Measurements from ENCODE around the gene CNTNAP5. TPM values are rescaled to one million over a fixed set of nuclear protein-coding genes. Genes with fewer than 3 reads are reported as not detected.

CNTNAP5 gene
- total and polyA plus RNA-seq, 2 donors (not counting 1 experiment from before 2014, with no cell fraction given): not detected

- intact Hi-C loops (cut with micrococcal nuclease): no loop called here
- H3K27me3 ChIP-seq (replicated peaks in 1 of 4; ENCODE audit: control extremely low read depth in 1 of 4, control insufficient read depth in 3 of 4, insufficient read depth in 4 of 4, low read length in 3 of 4): no peaks in the 10 kb centered on the region
- H3K36me3 ChIP-seq (replicated peaks in 1 of 2; ENCODE audit: control extremely low read depth in 1 of 2, control insufficient read depth in 1 of 2, extremely low read depth in 1 of 2, insufficient read depth in 2 of 2, low read length in 1 of 2): no peaks in the 10 kb centered on the region
- no peaks in the 10 kb centered on the region for H3K27me3 Mint-ChIP-seq
- TF ChIP-seq EZH2 (IDR thresholded peaks at IDR 0.05; ENCODE audit: borderline replicate concordance, insufficient read depth, low read depth, low read length, poor library complexity, severe bottlenecking): no peak
- TF ChIP-seq CTCF (IDR thresholded peaks at IDR 0.05): no peak
- no peaks in the 10 kb centered on the region for H3K9me3 ChIP-seq (ENCODE audit: control extremely low read depth in 1 of 3, control insufficient read depth in 2 of 3, insufficient read depth in 1 of 3, low read length in 2 of 3)
- H3K27ac Mint-ChIP-seq: no peak overlapping the region
- no peak overlapping the region for H2AFZ ChIP-seq (ENCODE audit: insufficient read depth, low read depth, low read length, poor library complexity, severe bottlenecking)
- H3K4me3 ChIP-seq (ENCODE audit: control extremely low read depth in 1 of 5, extremely low read depth in 1 of 5, insufficient read depth in 1 of 5, low read depth in 2 of 5, low read length in 4 of 5): no peak overlapping the region
- H3K4me3 Mint-ChIP-seq: no peak overlapping the region
- no peak overlapping the region for H3K27ac ChIP-seq (ENCODE audit: low read length in 2 of 2)
- H3K4me2 ChIP-seq (replicated peaks; ENCODE audit: low read depth, low read length, poor library complexity, severe bottlenecking): no peak overlapping the region
- H3K79me2 ChIP-seq (ENCODE audit: control insufficient read depth, insufficient read depth, low read length): no peaks in the 10 kb centered on the region
- no peaks in the 10 kb centered on the region for H3K4me1 ChIP-seq (ENCODE audit: control insufficient read depth in 2 of 2, insufficient read depth in 2 of 2, low read length in 2 of 2)
- no peak for DNase-seq
- no peaks in the 10 kb centered on the region for H3K4me1 Mint-ChIP-seq
- WGBS (ENCODE audit: insufficient coverage): no CpG with 5 or more reads among the region's 1 CpG
- ChIA-PET POLR2A (no interaction called here), CTCF (interaction anchor here (1.1 kb wide), 1 partner anchor 12 kb away, joined by 4 read pairs; no protein-coding TSS in a partner anchor)
- no peaks in the 10 kb centered on the region for H3K9me3 Mint-ChIP-seq (ENCODE audit: insufficient read depth)
- no peaks in the 10 kb centered on the region for H4K20me1 ChIP-seq (ENCODE audit: control insufficient read depth, insufficient read depth, low read length, poor library complexity, severe bottlenecking)
- ATAC-seq (ENCODE audit: low read depth): no peak
- no peak overlapping the region for H3K9ac ChIP-seq (ENCODE audit: low read length)
These were observed 849.6 kb downstream of the CNTNAP5 start for GRCh38 chr2:124874676-124875075.

GRCh38 chr2:124875627-124876244, 850.6 kb downstream of the CNTNAP5 start:
- no peak overlapping the region for H3K4me3 Mint-ChIP-seq
- Histone ChIP-seq H3K27me3 (replicated peaks in 1 of 4; ENCODE audit: control extremely low read depth in 1 of 4, control insufficient read depth in 3 of 4, insufficient read depth in 4 of 4, low read length in 3 of 4) (no peaks in the 10 kb centered on the region), H3K4me1 (ENCODE audit: control insufficient read depth in 2 of 2, insufficient read depth in 2 of 2, low read length in 2 of 2) (no peaks in the 10 kb centered on the region), H2AFZ (ENCODE audit: insufficient read depth, low read depth, low read length, poor library complexity, severe bottlenecking) (no peak overlapping the region), H3K4me3 (ENCODE audit: control extremely low read depth in 1 of 5, extremely low read depth in 1 of 5, insufficient read depth in 1 of 5, low read depth in 2 of 5, low read length in 4 of 5) (no peak overlapping the region), H3K9ac (ENCODE audit: low read length) (no peak overlapping the region), H3K36me3 (replicated peaks in 1 of 2; ENCODE audit: control extremely low read depth in 1 of 2, control insufficient read depth in 1 of 2, extremely low read depth in 1 of 2, insufficient read depth in 2 of 2, low read length in 1 of 2) (no peaks in the 10 kb centered on the region), H3K9me3 (ENCODE audit: control extremely low read depth in 1 of 3, control insufficient read depth in 2 of 3, insufficient read depth in 1 of 3, low read length in 2 of 3) (no peaks in the 10 kb centered on the region), H4K20me1 (ENCODE audit: control insufficient read depth, insufficient read depth, low read length, poor library complexity, severe bottlenecking) (no peaks in the 10 kb centered on the region), H3K79me2 (ENCODE audit: control insufficient read depth, insufficient read depth, low read length) (no peaks in the 10 kb centered on the region), H3K27ac (ENCODE audit: low read length in 2 of 2) (no peak overlapping the region), H3K4me2 (replicated peaks; ENCODE audit: low read depth, low read length, poor library complexity, severe bottlenecking) (no peak overlapping the region)
- ATAC-seq (ENCODE audit: low read depth) (no peak), DNase-seq (no peak)
- no peak overlapping the region for H3K27ac Mint-ChIP-seq
- no CpG with 5 or more reads among the region's 3 CpGs for WGBS (ENCODE audit: insufficient coverage)
- H3K27me3 Mint-ChIP-seq: no peaks in the 10 kb centered on the region
- H3K4me1 Mint-ChIP-seq: no peaks in the 10 kb centered on the region
- intact Hi-C loops (cut with micrococcal nuclease): no loop called here
- ChIA-PET POLR2A (interaction anchor here (0.7 kb wide), 1 partner anchor 23 kb away, joined by 5 read pairs; no protein-coding TSS in a partner anchor), CTCF (interaction anchor here (1.1 kb wide), 1 partner anchor 13 kb away, joined by 4 read pairs; no protein-coding TSS in a partner anchor)
- H3K9me3 Mint-ChIP-seq (ENCODE audit: insufficient read depth): no peaks in the 10 kb centered on the region
- TF ChIP-seq EZH2 (IDR thresholded peaks at IDR 0.05; ENCODE audit: borderline replicate concordance, insufficient read depth, low read depth, low read length, poor library complexity, severe bottlenecking) (no peak), CTCF (IDR thresholded peaks at IDR 0.05) (no peak)
